H1 (cell line): Measurements from ENCODE around the gene FMO4. TPM values are rescaled to one million over a fixed set of nuclear protein-coding genes. Genes with fewer than 3 reads are reported as not detected.

ENCODE experiments used
- CTCF ChIA-PET: fragments of 300-600 bp; sonication (Branson Sonifier 250); formaldehyde crosslinking; loops from one replicate; lab custom pipeline; 2021; ENCODE audit not compliant: partially characterized antibody; lab: Charles Lee
- POLR2A ChIA-PET: fragments of 300-600 bp; sonication (Branson Sonifier 250); formaldehyde crosslinking; loops from one replicate; lab custom pipeline; 2021; ENCODE audit warnings: inconsistent platforms; ENCODE audit not compliant: partially characterized antibody; lab: Charles Lee
- DNase-seq, 2 experiments: peaks; one replicate each; pipeline versions ENCODE4 v3.0.0 to v3.0.0-alpha.2; 2010 to 2022; ENCODE audit warnings: low spot score in 2 of 2, low read depth in 1 of 2, mixed read lengths in 1 of 2
- FAIRE-seq: peaks from 2 replicates; lab custom pipeline; 2011; peaks lifted over from hg19 to GRCh38; lab: Jason Lieb, UNC
- H2AFZ ChIP-seq: 2 replicates; pipeline ENCODE4 v1.8.1; 2012; ENCODE audit warnings: low read length, inconsistent platforms
- H2AK5ac ChIP-seq: 2 replicates; pipeline ENCODE4 v1.6.1; 2013; ENCODE audit warnings: low read depth, low read length
- H2BK120ac ChIP-seq: replicated peaks from 2 replicates; pipeline ENCODE3; 2013; ENCODE audit warnings: low read depth, low read length, inconsistent platforms
- H2BK12ac ChIP-seq: 2 replicates; pipeline ENCODE4 v1.6.1; 2013; ENCODE audit warnings: low read depth, low read length
- H2BK15ac ChIP-seq: 2 replicates; pipeline ENCODE4 v1.6.1; 2013; ENCODE audit warnings: low read length
- H2BK20ac ChIP-seq: 2 replicates; pipeline ENCODE4 v1.6.1; 2013; ENCODE audit warnings: low read length
- H2BK5ac ChIP-seq: 2 replicates; pipeline ENCODE4 v1.6.1; 2013; ENCODE audit warnings: low read depth, low read length
- H3K14ac ChIP-seq: 2 replicates; pipeline ENCODE4 v1.6.1; 2013; ENCODE audit warnings: inconsistent platforms; ENCODE audit not compliant: insufficient read length
- H3K18ac ChIP-seq: 2 replicates; pipeline ENCODE4 v1.6.1; 2013; ENCODE audit warnings: low read length; ENCODE audit errors: extremely low read depth
- H3K23ac ChIP-seq: 2 replicates; pipeline ENCODE4 v1.6.1; 2013; ENCODE audit warnings: inconsistent platforms; ENCODE audit not compliant: insufficient read length
- H3K23me2 ChIP-seq: 2 replicates; pipeline ENCODE4 v1.6.1; 2013; ENCODE audit warnings: low read depth, low read length
- H3K27ac ChIP-seq: 2 replicates; pipeline ENCODE4 v1.6.1; 2011; ENCODE audit warnings: low read depth, low read length, inconsistent platforms
- H3K27me3 ChIP-seq, 4 experiments: replicated peaks in 1 of 4; 1 replicate in 1 of 4; 2 replicates in 3 of 4; pipeline versions ENCODE4 v1.6.1 to v1.8.1; 2011 to 2013; ENCODE audit warnings: low read length in 3 of 4, mild to moderate bottlenecking in 3 of 4, inconsistent platforms in 2 of 4, mixed read lengths in 2 of 4, moderate library complexity in 1 of 4; ENCODE audit not compliant: control insufficient read depth in 3 of 4, insufficient read depth in 3 of 4; ENCODE audit errors: extremely low read depth in 1 of 4
- H3K36me3 ChIP-seq, 4 experiments: 2 replicates each; pipeline versions ENCODE4 v1.6.1 to v1.8.1; 2011 to 2013; ENCODE audit warnings: mild to moderate bottlenecking in 4 of 4, low read length in 3 of 4, moderate library complexity in 2 of 4, control low read depth in 1 of 4, inconsistent platforms in 1 of 4; ENCODE audit not compliant: insufficient read depth in 4 of 4, control insufficient read depth in 2 of 4
- H3K4ac ChIP-seq: replicated peaks from 2 replicates; pipeline ENCODE3; 2013; ENCODE audit warnings: low read length, low read depth, mixed read lengths, inconsistent platforms; ENCODE audit not compliant: insufficient read length
- H3K4me1 ChIP-seq, 4 experiments: replicated peaks in 1 of 4; 1 replicate in 1 of 4; 2 replicates in 3 of 4; pipeline versions ENCODE4 v1.6.1 to v1.8.1; 2011 to 2013; ENCODE audit warnings: low read length in 3 of 4, inconsistent platforms in 2 of 4, mixed read lengths in 1 of 4; ENCODE audit not compliant: insufficient read depth in 4 of 4, control insufficient read depth in 3 of 4
- H3K4me2 ChIP-seq, 2 experiments: 2 replicates each; pipeline versions ENCODE4 v1.6.1 to v1.8.1; 2011 to 2013; ENCODE audit warnings: low read depth in 2 of 2, low read length in 2 of 2, control low read depth in 1 of 2, inconsistent platforms in 1 of 2, mild to moderate bottlenecking in 1 of 2; ENCODE audit not compliant: insufficient read depth in 1 of 2
- H3K4me3 ChIP-seq, 4 experiments: fragments of 200-600, 300-600 bp in 1 of 4; sonication (generic), shearing (Covaris generic), sonication (Bioruptor Twin) in 1 of 4; 2 replicates each; pipeline versions ENCODE4 v1.5.1 to v1.8.1; 2011 to 2016; ENCODE audit warnings: low read length in 4 of 4, low read depth in 3 of 4, control low read depth in 2 of 4, inconsistent platforms in 2 of 4, mild to moderate bottlenecking in 2 of 4, mixed read lengths in 1 of 4, moderate library complexity in 1 of 4; ENCODE audit not compliant: insufficient read depth in 2 of 4; ENCODE audit errors: extremely low read depth in 1 of 4
- H3K56ac ChIP-seq: replicated peaks from 2 replicates; pipeline ENCODE3; 2013; ENCODE audit warnings: low read depth, mild to moderate bottlenecking, mixed read lengths, low read length, inconsistent platforms; ENCODE audit not compliant: insufficient read length
- H3K79me1 ChIP-seq: 2 replicates; pipeline ENCODE4 v1.6.1; 2013; ENCODE audit warnings: low read depth, low read length, control low read depth
- H3K79me2 ChIP-seq, 2 experiments: 2 replicates each; pipeline versions ENCODE4 v1.6.1 to v1.8.1; 2012 to 2013; ENCODE audit warnings: low read length in 2 of 2, mild to moderate bottlenecking in 2 of 2, inconsistent platforms in 1 of 2; ENCODE audit not compliant: insufficient read depth in 2 of 2, control insufficient read depth in 1 of 2
- H3K9ac ChIP-seq, 4 experiments: replicated peaks in 1 of 4; 1 replicate in 1 of 4; 2 replicates in 3 of 4; pipeline versions ENCODE4 v1.6.1 to v1.8.1; 2011 to 2013; ENCODE audit warnings: low read depth in 3 of 4, low read length in 3 of 4, control low read depth in 2 of 4, mild to moderate bottlenecking in 2 of 4, moderate library complexity in 2 of 4, inconsistent platforms in 1 of 4; ENCODE audit errors: extremely low read depth in 1 of 4
- H3K9me3 ChIP-seq, 2 experiments: 2 replicates each; pipeline versions ENCODE4 v1.6.1 to v1.8.1; 2012 to 2013; ENCODE audit warnings: mild to moderate bottlenecking in 2 of 2, moderate library complexity in 2 of 2, control low read depth in 1 of 2, inconsistent platforms in 1 of 2, low read depth in 1 of 2, low read length in 1 of 2, mixed read lengths in 1 of 2; ENCODE audit not compliant: insufficient read depth in 2 of 2
- H4K20me1 ChIP-seq, 2 experiments: replicated peaks in 1 of 2; 2 replicates each; pipeline versions ENCODE3 to v1.8.1; 2011 to 2013; ENCODE audit warnings: inconsistent platforms in 2 of 2, low read length in 2 of 2, mild to moderate bottlenecking in 1 of 2; ENCODE audit not compliant: insufficient read depth in 2 of 2, control insufficient read depth in 1 of 2
- H4K5ac ChIP-seq: 2 replicates; pipeline ENCODE4 v1.6.1; 2013; ENCODE audit warnings: low read length, low read depth, mixed read lengths, inconsistent platforms; ENCODE audit not compliant: insufficient read length
- H4K8ac ChIP-seq: 2 replicates; pipeline ENCODE4 v1.8.0; 2013; ENCODE audit warnings: mild to moderate bottlenecking, moderate library complexity, low read length, inconsistent platforms; ENCODE audit not compliant: insufficient read depth; ENCODE audit errors: extremely low read depth
- H4K91ac ChIP-seq: replicated peaks from 2 replicates; pipeline ENCODE3; 2013; ENCODE audit warnings: low read length, mixed read lengths, inconsistent platforms; ENCODE audit not compliant: insufficient read length
- BCL11A ChIP-seq, 2 experiments: IDR thresholded peaks; one replicate each; pipeline ENCODE4 v1.6.1; 2011; ENCODE audit warnings: low read depth in 2 of 2, low read length in 2 of 2, mild to moderate bottlenecking in 2 of 2
- E2F6 ChIP-seq: IDR thresholded peaks from 2 replicates; pipeline ENCODE4 v1.6.1; 2012; ENCODE audit warnings: inconsistent platforms
- EGR1 ChIP-seq: IDR thresholded peaks from 2 replicates; pipeline ENCODE4 v1.6.1; 2011; ENCODE audit warnings: low read depth, low read length, borderline replicate concordance
- EP300 ChIP-seq, 2 experiments: IDR thresholded peaks; 1 replicate in 1 of 2; 2 replicates in 1 of 2; pipeline ENCODE4 v1.6.1; 2011 to 2012; ENCODE audit warnings: low read depth in 2 of 2, low read length in 2 of 2, mild to moderate bottlenecking in 2 of 2, borderline replicate concordance in 1 of 2, inconsistent platforms in 1 of 2, moderate library complexity in 1 of 2
- EZH2 ChIP-seq: fragments of 200-600 bp; sonication (generic); IDR thresholded peaks from 2 replicates; pipeline ENCODE4 v1.7.1; 2012; ENCODE audit warnings: low read depth, mild to moderate bottlenecking, moderate library complexity, low read length, inconsistent platforms; ENCODE audit not compliant: severe bottlenecking
- MAX ChIP-seq: IDR thresholded peaks from 2 replicates; pipeline ENCODE4 v1.6.1; 2012; ENCODE audit warnings: inconsistent platforms
- NANOG ChIP-seq: IDR thresholded peaks from 2 replicates; pipeline ENCODE4 v1.6.1; 2011; ENCODE audit warnings: low read length, low read depth, mild to moderate bottlenecking, inconsistent platforms; ENCODE audit not compliant: insufficient read depth, poor library complexity, severe bottlenecking
- NRF1 ChIP-seq: IDR thresholded peaks from 2 replicates; pipeline ENCODE4 v1.6.1; 2011; ENCODE audit warnings: mild to moderate bottlenecking, low read depth, low read length, improper control_type of control experiment
- RNF2 ChIP-seq: fragments of 200-900, 300-1000 bp; sonication (generic); IDR thresholded peaks from 2 replicates; pipeline ENCODE4 v1.7.1; 2016; ENCODE audit warnings: borderline replicate concordance, low read depth, mild to moderate bottlenecking, antibody characterized with exemption, low read length; ENCODE audit not compliant: poor library complexity, severe bottlenecking; ENCODE audit errors: missing control alignments
- SAP30 ChIP-seq: fragments of 300-600 bp; sonication (generic); IDR thresholded peaks from 2 replicates; pipeline ENCODE4 v1.7.1; 2012; ENCODE audit warnings: low read length, moderate library complexity, mild to moderate bottlenecking, inconsistent platforms; ENCODE audit not compliant: insufficient read depth, insufficient replicate concordance
- SUZ12 ChIP-seq: fragments of 200-600 bp; sonication (generic); IDR thresholded peaks from 2 replicates; pipeline ENCODE4 v1.6.1; 2012; ENCODE audit warnings: mild to moderate bottlenecking, inconsistent platforms, low read length, moderate library complexity, mixed read lengths
- TCF12 ChIP-seq: IDR thresholded peaks from 2 replicates; pipeline ENCODE4 v1.6.1; 2011; ENCODE audit warnings: low read depth, mild to moderate bottlenecking, low read length
- YY1 ChIP-seq: IDR thresholded peaks from 2 replicates; pipeline ENCODE4 v1.6.1; 2011; ENCODE audit warnings: low read depth, mild to moderate bottlenecking, low read length
- polyA plus RNA-seq, 7 experiments: library from polyadenylated mRNA; depleted of rRNA in 3 of 7; stranded (reverse) in 5 of 7; unstranded in 2 of 7; fragments of >200 nt in 5 of 7; fragments of 200-250 nt in 2 of 7; gene quantifications; 1 replicate in 5 of 7; 2 replicates in 1 of 7; 4 replicates in 1 of 7; pipeline versions ENCODE4 v1.2.1 to v1.2.3, GENCODE V29; 2011 to 2013; ENCODE audit warnings: missing spikeins in 2 of 7, mixed read lengths in 2 of 7
- total RNA-seq: library from RNA; stranded (reverse); fragmentation: NEBNext Ultra II Directional; extraction: Animal tissue kit (Norgen Biotek cat#: 25700); gene quantifications from 2 replicates; pipeline ENCODE4 v1.2.1, GENCODE V29; 2021

Gene FMO4
- total and polyA plus RNA-seq, 2 of the 8 experiments (the other 6 are each of a cell fraction or from before 2014, with no cell fraction given): 1.5 to 2.3 TPM

GRCh38 chr1:171350594-171350993 is 36.6 kb downstream of the FMO4 start:
- H3K9me3 ChIP-seq: 0 out of 4 replicates have a peak, but pooled peaks cover 0 to 2% of the 10 kb centered on the region in 2 experiments
- H3K4me2 ChIP-seq: no peak overlapping the region
- POLR2A ChIA-PET: no interaction called here
- H2BK5ac ChIP-seq: no peak overlapping the region
- no peaks in the 10 kb centered on the region for H3K79me1 ChIP-seq
- no peak overlapping the region for H2BK15ac ChIP-seq
- CTCF ChIA-PET: interaction anchor here (2.4 kb wide), 1 partner anchor 10 kb away, joined by 9 read pairs; no protein-coding TSS in a partner anchor
- no peak overlapping the region for H3K4me3 ChIP-seq
- no peak overlapping the region for H3K23ac ChIP-seq
- no peak overlapping the region for H4K91ac ChIP-seq
- no peaks in the 10 kb centered on the region for H3K79me2 ChIP-seq
- no peaks in the 10 kb centered on the region for H3K36me3 ChIP-seq
- no peaks in the 10 kb centered on the region for H4K20me1 ChIP-seq
- H2BK20ac ChIP-seq: no peak overlapping the region
- H3K14ac ChIP-seq: no peak overlapping the region
- H3K56ac ChIP-seq: no peak overlapping the region
- peaks cover 0 to 5% (median 0%) of the 10 kb centered on the region in 4 experiments; a peak in 2 of 7 replicates for H3K4me1 ChIP-seq
- no peak for FAIRE-seq
- no peak overlapping the region for H2BK12ac ChIP-seq
- H3K23me2 ChIP-seq: peaks cover 1% of the 10 kb centered on the region; the same call in 1 of the 2 replicates
- no peak overlapping the region for H3K27ac ChIP-seq
- H3K9ac ChIP-seq: no peak overlapping the region
- no peak overlapping the region for H4K5ac ChIP-seq
- DNase-seq: no peak
- no peak overlapping the region for H2BK120ac ChIP-seq
- 0 out of 2 replicates have a peak overlapping the region, but pooled peaks have one; percentile 28 for H4K8ac ChIP-seq
- H3K18ac ChIP-seq: no peak overlapping the region
- H2AK5ac ChIP-seq: no peak overlapping the region
- no peak overlapping the region for H2AFZ ChIP-seq
- H3K27me3 ChIP-seq: no peaks in the 10 kb centered on the region
- H3K4ac ChIP-seq: no peak overlapping the region
- TF ChIP-seq MAX: no peak
- no peak for TF ChIP-seq TCF12
- TF ChIP-seq BCL11A (IDR thresholded peaks at IDR 0.05; ENCODE audit: low read depth in 2 of 2, low read length in 2 of 2): no peak
- no peak for TF ChIP-seq NRF1
- no peak for TF ChIP-seq RNF2
- no peak for TF ChIP-seq SUZ12
- no peak for TF ChIP-seq E2F6
- no peak for TF ChIP-seq YY1
- no peak for TF ChIP-seq EGR1
- no peak for TF ChIP-seq EZH2
- no peak for TF ChIP-seq NANOG
- TF ChIP-seq EP300 (IDR thresholded peaks at IDR 0.05; ENCODE audit: borderline replicate concordance in 1 of 2, low read depth in 2 of 2, low read length in 2 of 2): no peak
- no peak for TF ChIP-seq SAP30
